Neural progenitor cell (in vitro differentiated cells): ENCODE data around the gene C11orf16.

Source experiments
- EZH2 ChIP-seq: fragments of 200-600 bp; sonication (generic); IDR thresholded peaks from 2 replicates; pipeline ENCODE4 v1.6.1; 2017; ENCODE audit warnings: antibody characterized with exemption, mild to moderate bottlenecking, moderate library complexity
- EZH2phosphoT487 ChIP-seq: fragments of 200-600 bp; sonication (generic); IDR thresholded peaks from 2 replicates; pipeline ENCODE4 v1.6.1; 2017; ENCODE audit warnings: antibody characterized with exemption
- TF ChIP-seq, protein P1 (sequence below): fragments of 200-600 bp; sonication (generic); IDR thresholded peaks from 2 replicates; pipeline ENCODE4 v1.5.1; 2017; ENCODE audit warnings: antibody characterized with exemption, mild to moderate bottlenecking

DNA sequence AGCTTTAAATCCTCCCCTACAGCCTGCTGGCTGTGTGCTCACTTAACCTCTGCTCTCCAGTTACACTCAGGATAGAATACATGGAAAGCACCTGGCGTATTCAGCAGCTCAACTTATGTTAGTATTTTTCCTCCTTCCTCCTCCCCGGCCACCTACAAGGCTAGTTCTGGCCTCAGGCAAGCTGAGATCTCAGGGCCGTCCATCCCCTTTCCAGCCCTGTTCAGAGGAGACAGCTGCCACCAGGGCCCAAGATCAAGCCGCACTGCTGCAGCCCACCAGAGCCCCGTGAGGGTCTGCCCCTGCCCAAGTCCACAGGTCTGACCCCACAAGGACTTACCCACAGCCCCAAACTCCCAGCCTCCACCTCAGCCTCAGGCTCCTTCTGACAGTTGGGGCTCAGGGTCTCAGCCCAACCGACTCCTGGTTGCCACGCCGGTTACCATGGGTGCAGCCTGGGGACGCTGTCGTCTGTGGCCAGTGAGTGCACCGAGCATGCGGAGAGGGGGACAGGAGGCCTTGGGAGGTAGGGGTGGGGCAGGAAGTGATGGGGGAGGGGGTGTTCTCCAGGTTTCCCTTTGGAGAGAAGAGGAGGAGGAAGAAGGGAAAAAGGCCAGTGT, at the start of gene C11orf16:
- TF ChIP-seq, protein P1, sequence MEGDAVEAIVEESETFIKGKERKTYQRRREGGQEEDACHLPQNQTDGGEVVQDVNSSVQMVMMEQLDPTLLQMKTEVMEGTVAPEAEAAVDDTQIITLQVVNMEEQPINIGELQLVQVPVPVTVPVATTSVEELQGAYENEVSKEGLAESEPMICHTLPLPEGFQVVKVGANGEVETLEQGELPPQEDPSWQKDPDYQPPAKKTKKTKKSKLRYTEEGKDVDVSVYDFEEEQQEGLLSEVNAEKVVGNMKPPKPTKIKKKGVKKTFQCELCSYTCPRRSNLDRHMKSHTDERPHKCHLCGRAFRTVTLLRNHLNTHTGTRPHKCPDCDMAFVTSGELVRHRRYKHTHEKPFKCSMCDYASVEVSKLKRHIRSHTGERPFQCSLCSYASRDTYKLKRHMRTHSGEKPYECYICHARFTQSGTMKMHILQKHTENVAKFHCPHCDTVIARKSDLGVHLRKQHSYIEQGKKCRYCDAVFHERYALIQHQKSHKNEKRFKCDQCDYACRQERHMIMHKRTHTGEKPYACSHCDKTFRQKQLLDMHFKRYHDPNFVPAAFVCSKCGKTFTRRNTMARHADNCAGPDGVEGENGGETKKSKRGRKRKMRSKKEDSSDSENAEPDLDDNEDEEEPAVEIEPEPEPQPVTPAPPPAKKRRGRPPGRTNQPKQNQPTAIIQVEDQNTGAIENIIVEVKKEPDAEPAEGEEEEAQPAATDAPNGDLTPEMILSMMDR: no peak
- TF ChIP-seq EZH2: no peak
- TF ChIP-seq EZH2phosphoT487: no peak
